Gastrocnemius medialis (tissue), 4 donors: ENCODE results near the gene STXBP2. TPM values are rescaled to one million over a fixed set of nuclear protein-coding genes. Genes with fewer than 3 reads are reported as not detected.

Source experiments
- ATAC-seq, 2 donors: fragments of 150-250 bp; one replicate each; pipeline ENCODE4 v1.9.1; 2016
- DNase-seq, 2 donors: peaks; one replicate each; pipeline ENCODE4 v3.0.0-alpha.2; 2019
- H3K27ac ChIP-seq, 4 donors: fragments of 200-600 bp; sonication (generic); 1 replicate in 1 of 4; 2 replicates in 3 of 4; pipeline ENCODE4 v1.5.1; 2016 to 2018; ENCODE audit warnings: mild to moderate bottlenecking in 2 of 4, moderate library complexity in 1 of 4
- H3K27me3 ChIP-seq, 3 donors: fragments of 200-600 bp; sonication (generic) in 2 of 3; 1 replicate in 1 of 3; 2 replicates in 2 of 3; pipeline versions ENCODE4 v1.5.1 to v1.6.0; 2016 to 2019; ENCODE audit warnings: mild to moderate bottlenecking in 1 of 3, moderate library complexity in 1 of 3
- H3K36me3 ChIP-seq, 2 donors: fragments of 200-600 bp; sonication (generic) in 1 of 2; one replicate each; pipeline ENCODE4 v1.5.1; 2017 to 2018
- H3K4me1 ChIP-seq, 2 donors: fragments of 200-600 bp; sonication (generic) in 1 of 2; one replicate each; pipeline ENCODE4 v1.5.1; 2016 to 2017; ENCODE audit warnings: mild to moderate bottlenecking in 2 of 2
- H3K4me3 ChIP-seq, 4 donors: fragments of 200-600 bp; sonication (generic) in 3 of 4; 1 replicate in 1 of 4; 2 replicates in 3 of 4; pipeline ENCODE4 v1.5.1; 2016 to 2019; ENCODE audit warnings: mild to moderate bottlenecking in 2 of 4
- H3K9me3 ChIP-seq, 3 donors: fragments of 200-600 bp; sonication (generic) in 2 of 3; 1 replicate in 1 of 3; 2 replicates in 2 of 3; pipeline ENCODE4 v1.5.1; 2016 to 2019
- CTCF ChIP-seq, 5 experiments: fragments of 450-650 bp in 3 of 5; fragments of 200-600 bp in 2 of 5; sonication (generic) in 2 of 5; IDR thresholded peaks in 4 of 5; conservative IDR thresholded peaks in 1 of 5; 1 replicate in 4 of 5; 2 replicates in 1 of 5; pipeline ENCODE4 v1.5.1; 2016 to 2019; ENCODE audit warnings: antibody characterized with exemption in 5 of 5, mild to moderate bottlenecking in 3 of 5, moderate library complexity in 3 of 5
- POLR2A ChIP-seq, 2 donors: fragments of 450-650 bp; IDR thresholded peaks; one replicate each; pipeline ENCODE4 v1.6.1; 2017; ENCODE audit warnings: antibody characterized with exemption in 2 of 2, mild to moderate bottlenecking in 2 of 2, moderate library complexity in 2 of 2
- in situ Hi-C, 4 donors: fragments of 200-750 bp; cut with MboI; loops; one replicate each; pipeline versions ENCODE4 v1.15.0 to v1.8.0; 2017; ENCODE audit warnings: low sequenced_read_pairs in 4 of 4
- intact Hi-C: fragments of 100-400 bp; cut with DNase I; formaldehyde crosslinking; loops from one replicate; pipeline ENCODE4 v1.15.1; 2023; ENCODE audit warnings: low total_unique reads
- total RNA-seq, 4 donors: library from RNA; depleted of rRNA; stranded (reverse); fragments of >200 nt; gene quantifications; one replicate each; pipeline versions ENCODE4 v1.1.0 to v1.2.3, GENCODE V29; 2016

Gene STXBP2
- total RNA-seq, 4 donors from 2014 or later: 0.87 to 3.7 (median 2.8) TPM

- Histone ChIP-seq H3K4me1 (no peaks in the 10 kb centered on the region), H3K36me3 (no peaks in the 10 kb centered on the region), H3K27me3 (peaks cover 0 to 2% (median 0%) of the 10 kb centered on the region in 3 donors), H3K27ac (no peak overlapping the region), H3K4me3 (no peak overlapping the region), H3K9me3 (no peaks in the 10 kb centered on the region)
- ATAC-seq (no peak), DNase-seq (no peak)
- intact Hi-C loops (no loop called here), in situ Hi-C loops (no loop called here)
- TF ChIP-seq CTCF (IDR thresholded peaks at IDR 0.05 in 4 of 5, conservative IDR thresholded peaks at IDR 0.05 in 1 of 5): no peak
- TF ChIP-seq POLR2A (IDR thresholded peaks at IDR 0.05): no peak
Measured at GRCh38 chr19:7645163-7645562, 8.3 kb downstream of the STXBP2 start.

GRCh38 chr19:7645656-7646425 lies 8.9 kb downstream of the STXBP2 start:
- Histone ChIP-seq H3K27ac (no peak overlapping the region), H3K4me3 (no peak overlapping the region), H3K36me3 (no peaks in the 10 kb centered on the region), H3K9me3 (no peaks in the 10 kb centered on the region), H3K27me3 (peaks cover 0 to 2% (median 0%) of the 10 kb centered on the region in 3 donors), H3K4me1 (no peaks in the 10 kb centered on the region)
- no peak for ATAC-seq
- no peak for TF ChIP-seq CTCF (IDR thresholded peaks at IDR 0.05 in 4 of 5, conservative IDR thresholded peaks at IDR 0.05 in 1 of 5)
- no peak for TF ChIP-seq POLR2A (IDR thresholded peaks at IDR 0.05)
- in situ Hi-C loops (no loop called here), intact Hi-C loops (no loop called here)
- DNase-seq: no peak

GRCh38 chr19:7646426-7646700 lies 9.5 kb downstream of the STXBP2 start:
- Histone ChIP-seq H3K36me3 (no peaks in the 10 kb centered on the region), H3K9me3 (no peaks in the 10 kb centered on the region), H3K27ac (no peak overlapping the region), H3K4me3 (no peak overlapping the region), H3K27me3 (peaks cover 0 to 2% (median 0%) of the 10 kb centered on the region in 3 donors), H3K4me1 (no peaks in the 10 kb centered on the region)
- DNase-seq (no peak), ATAC-seq (no peak)
- in situ Hi-C loops: no loop called here
- intact Hi-C loops: no loop called here
- TF ChIP-seq POLR2A (IDR thresholded peaks at IDR 0.05) (no peak), CTCF (IDR thresholded peaks at IDR 0.05 in 4 of 5, conservative IDR thresholded peaks at IDR 0.05 in 1 of 5) (no peak)

GRCh38 chr19:7647156-7647555 lies 10.2 kb downstream of the STXBP2 start:
- intact Hi-C loops: no loop called here
- no peak overlapping the region for H3K4me3 ChIP-seq
- DNase-seq: no peak
- TF ChIP-seq POLR2A (IDR thresholded peaks at IDR 0.05): no peak
- no peak for TF ChIP-seq CTCF (IDR thresholded peaks at IDR 0.05 in 4 of 5, conservative IDR thresholded peaks at IDR 0.05 in 1 of 5)
- no peaks in the 10 kb centered on the region for H3K9me3 ChIP-seq
- H3K27me3 ChIP-seq: peaks cover 0 to 2% (median 0%) of the 10 kb centered on the region in 3 donors
- no peak for ATAC-seq
- no peaks in the 10 kb centered on the region for H3K36me3 ChIP-seq
- in situ Hi-C loops: no loop called here
- H3K4me1 ChIP-seq: no peaks in the 10 kb centered on the region
- H3K27ac ChIP-seq: no peak overlapping the region
